Upper lobe of left lung (tissue), 4 donors: ENCODE results near the gene RSL1D1.
"Not testable (repeated sequence)": the region's sequence is repeated elsewhere in the genome, so short reads cannot be mapped to it uniquely, and the experiment has no call there.

ENCODE experiments used
- EP300 ChIP-seq, 4 donors: sonication (generic); formaldehyde crosslinking; IDR thresholded peaks; one replicate each; pipeline ENCODE4 v1.5.1; 2017; ENCODE audit warnings: antibody characterized with exemption in 4 of 4, control low read depth in 2 of 4
- TF ChIP-seq, protein P1 (sequence below), 6 experiments: fragments of 450-650 bp in 4 of 6; fragments of 200-600 bp in 2 of 6; sonication (generic) in 2 of 6; IDR thresholded peaks; one replicate each; pipeline ENCODE4 v1.5.1; 2016 to 2019; ENCODE audit warnings: antibody characterized with exemption in 6 of 6

GRCh38 chr16:11823645-11824044 lies 27.7 kb downstream of the RSL1D1 start:
- TF ChIP-seq, protein P1, sequence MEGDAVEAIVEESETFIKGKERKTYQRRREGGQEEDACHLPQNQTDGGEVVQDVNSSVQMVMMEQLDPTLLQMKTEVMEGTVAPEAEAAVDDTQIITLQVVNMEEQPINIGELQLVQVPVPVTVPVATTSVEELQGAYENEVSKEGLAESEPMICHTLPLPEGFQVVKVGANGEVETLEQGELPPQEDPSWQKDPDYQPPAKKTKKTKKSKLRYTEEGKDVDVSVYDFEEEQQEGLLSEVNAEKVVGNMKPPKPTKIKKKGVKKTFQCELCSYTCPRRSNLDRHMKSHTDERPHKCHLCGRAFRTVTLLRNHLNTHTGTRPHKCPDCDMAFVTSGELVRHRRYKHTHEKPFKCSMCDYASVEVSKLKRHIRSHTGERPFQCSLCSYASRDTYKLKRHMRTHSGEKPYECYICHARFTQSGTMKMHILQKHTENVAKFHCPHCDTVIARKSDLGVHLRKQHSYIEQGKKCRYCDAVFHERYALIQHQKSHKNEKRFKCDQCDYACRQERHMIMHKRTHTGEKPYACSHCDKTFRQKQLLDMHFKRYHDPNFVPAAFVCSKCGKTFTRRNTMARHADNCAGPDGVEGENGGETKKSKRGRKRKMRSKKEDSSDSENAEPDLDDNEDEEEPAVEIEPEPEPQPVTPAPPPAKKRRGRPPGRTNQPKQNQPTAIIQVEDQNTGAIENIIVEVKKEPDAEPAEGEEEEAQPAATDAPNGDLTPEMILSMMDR (IDR thresholded peaks at IDR 0.05): not testable (repeated sequence)
- TF ChIP-seq EP300 (IDR thresholded peaks at IDR 0.05): not testable (repeated sequence)
